HepG2 (cell line): ENCODE measurements around the gene TRPV2. TPM values are rescaled to one million over a fixed set of nuclear protein-coding genes. Genes with fewer than 3 reads are reported as not detected.

Experiments
- CBX2 ChIP-seq, 2 experiments: fragments of 200-600 bp in 1 of 2; sonication (generic); formaldehyde crosslinking in 1 of 2; IDR thresholded peaks; 2 replicates each; pipeline versions ENCODE4 v1.7.0 to v1.8.1; 2018 to 2022; ENCODE audit warnings: low read depth in 2 of 2, low read length in 1 of 2, mild to moderate bottlenecking in 1 of 2, missing genetic modification reagents in 1 of 2
- DR1 ChIP-seq: sonication (generic); formaldehyde crosslinking; IDR thresholded peaks from 2 replicates; pipeline ENCODE4 v1.8.0; 2021; ENCODE audit warnings: mild to moderate bottlenecking, missing genetic modification reagents, inconsistent platforms
- E2F2 ChIP-seq: sonication (generic); formaldehyde crosslinking; IDR thresholded peaks from 2 replicates; pipeline ENCODE4 v1.4.0; 2020; ENCODE audit warnings: missing genetic modification reagents, borderline replicate concordance
- E2F5 ChIP-seq: sonication (generic); formaldehyde crosslinking; conservative IDR thresholded peaks from 2 replicates; pipeline ENCODE4 v1.4.0; 2020; ENCODE audit warnings: missing genetic modification reagents
- KDM2A ChIP-seq: sonication (generic); formaldehyde crosslinking; IDR thresholded peaks from 2 replicates; pipeline ENCODE4 v1.4.0; 2020; ENCODE audit warnings: low read depth, missing genetic modification reagents, borderline replicate concordance
- MBD4 ChIP-seq: IDR thresholded peaks from 2 replicates; pipeline ENCODE4 v1.6.1; 2012; ENCODE audit warnings: low read length, inconsistent platforms, borderline replicate concordance
- MXI1 ChIP-seq: IDR thresholded peaks from 3 replicates; pipeline ENCODE4 v1.6.1; 2012; ENCODE audit warnings: low read depth, low read length, inconsistent platforms, borderline replicate concordance
- NRL ChIP-seq: sonication (generic); formaldehyde crosslinking; IDR thresholded peaks from 2 replicates; pipeline ENCODE4 v1.5.0; 2020; ENCODE audit warnings: missing genetic modification reagents, mild to moderate bottlenecking, moderate library complexity, borderline replicate concordance
- SYNCRIP ChIP-seq: fragments of 200-400 bp; formaldehyde crosslinking; IDR thresholded peaks from 2 replicates; pipeline ENCODE4 v1.6.1; 2018; ENCODE audit warnings: mild to moderate bottlenecking, low read depth, low read length; ENCODE audit not compliant: insufficient read depth
- ZNF281 ChIP-seq: sonication (generic); formaldehyde crosslinking; IDR thresholded peaks from 2 replicates; pipeline ENCODE4 v1.4.0; 2020; ENCODE audit warnings: missing genetic modification reagents, borderline replicate concordance
- ZNF576 ChIP-seq: sonication (generic); formaldehyde crosslinking; IDR thresholded peaks from 2 replicates; pipeline ENCODE4 v1.4.0; 2020; ENCODE audit warnings: mild to moderate bottlenecking, missing genetic modification reagents
- ZNF704 ChIP-seq: sonication (generic); formaldehyde crosslinking; IDR thresholded peaks from 2 replicates; pipeline ENCODE4 v1.8.1; 2023; ENCODE audit warnings: mild to moderate bottlenecking, inconsistent platforms, moderate library complexity, missing genetic modification reagents, borderline replicate concordance
- ZNF766 ChIP-seq: sonication (generic); formaldehyde crosslinking; IDR thresholded peaks from 2 replicates; pipeline ENCODE4 v1.5.0; 2020; ENCODE audit warnings: missing genetic modification reagents, borderline replicate concordance
- ZNF772 ChIP-seq: sonication (generic); formaldehyde crosslinking; IDR thresholded peaks from 2 replicates; pipeline ENCODE4 v1.5.0; 2020; ENCODE audit warnings: mild to moderate bottlenecking, missing genetic modification reagents
- ZNF775 ChIP-seq: sonication (generic); formaldehyde crosslinking; IDR thresholded peaks from 2 replicates; pipeline ENCODE4 v1.4.0; 2020; ENCODE audit warnings: missing genetic modification reagents, mild to moderate bottlenecking, moderate library complexity, borderline replicate concordance
- ZSCAN12 ChIP-seq: sonication (generic); formaldehyde crosslinking; IDR thresholded peaks from 2 replicates; pipeline ENCODE4 v1.9.0; 2021; ENCODE audit warnings: mild to moderate bottlenecking, missing genetic modification reagents
- polyA plus RNA-seq, 8 experiments: library from polyadenylated mRNA; depleted of rRNA in 3 of 8; stranded (reverse) in 7 of 8; unstranded in 1 of 8; fragments of >200 nt; fragmentation: Illumina TruSeq in 4 of 8; extraction: Trizol in 4 of 8; gene quantifications; 2 replicates each; pipeline versions ENCODE4 v1.2.1 to v1.2.3, GENCODE V29; 2011 to 2016; ENCODE audit warnings: low read depth in 4 of 8, missing spikeins in 1 of 8, mixed read lengths in 1 of 8; ENCODE audit not compliant: insufficient read depth in 1 of 8
- total RNA-seq, 5 experiments: library from RNA; depleted of rRNA; stranded (reverse); fragments of >200 nt; fragmentation: Illumina TruSeq; extraction: Trizol; gene quantifications; 2 replicates each; pipeline ENCODE4 v1.2.3, GENCODE V29; 2016; ENCODE audit warnings: low read depth in 1 of 5

The TRPV2 gene
- total and polyA plus RNA-seq, 2 of the 13 experiments (the other 11 are each of a cell fraction or from before 2014, with no cell fraction given) = 13.6 to 21.3 TPM

- 0 out of 2 replicates have a peak, but pooled peaks have one; percentile 34 for TF ChIP-seq ZNF281 (CRISPR knock-in tag)
- peak; percentile 25; the same call in 1 of the 3 replicates for TF ChIP-seq MXI1
- no peak for TF ChIP-seq ZSCAN12 (CRISPR knock-in tag)
- no peak for TF ChIP-seq SYNCRIP
- peak; percentile 28; the same call in 1 of the 2 replicates for TF ChIP-seq NRL (CRISPR knock-in tag)
- TF ChIP-seq DR1 (CRISPR knock-in tag) = no peak
- TF ChIP-seq ZNF772 (CRISPR knock-in tag) = 0 out of 2 replicates have a peak, but pooled peaks have one; percentile 38
- TF ChIP-seq MBD4 = no peak
- TF ChIP-seq E2F5 (CRISPR knock-in tag) = no peak
- no peak for TF ChIP-seq E2F2
- no peak; the same call in 1 of the 2 replicates for TF ChIP-seq ZNF766 (CRISPR knock-in tag)
- TF ChIP-seq ZNF704 = 0 out of 2 replicates have a peak, but pooled peaks have one; percentile 81
- TF ChIP-seq CBX2 (IDR thresholded peaks at IDR 0.05; ENCODE audit: low read depth, low read length) = no peak
- no peak for TF ChIP-seq CBX2 (CRISPR knock-in tag; IDR thresholded peaks at IDR 0.05; ENCODE audit: low read depth)
- peak; percentile 91; the same call in 1 of the 2 replicates for TF ChIP-seq ZNF576
- no peak for TF ChIP-seq ZNF775 (CRISPR knock-in tag)
- peak; percentile 52 for TF ChIP-seq KDM2A (CRISPR knock-in tag)
Measured at GRCh38 chr17:16428098-16428882, 12.9 kb downstream of the TRPV2 start (continued).
